NCI-H1417 (cell line): ENCODE measurements around the gene KRTAP5-9.
"Not testable (repeated sequence)": the region's sequence is repeated elsewhere in the genome, so short reads cannot be mapped to it uniquely, and the experiment has no call there.

Experiments used
- DNase-seq, 3 experiments: peaks; one replicate each; lab custom pipeline; 2025; lab: John Stamatoyannopoulos, UW

The KRTAP5-9 gene

GRCh38 chr11:71534711-71535608 lies 13.3 kb upstream of the KRTAP5-9 start:
- not testable (repeated sequence) for DNase-seq

- DNase-seq = no peak
Measured at GRCh38 chr11:71535825-71536224, 12.4 kb upstream of the KRTAP5-9 start.

- no peak for DNase-seq
Measured at GRCh38 chr11:71537537-71537936, 10.7 kb upstream of the KRTAP5-9 start.

GRCh38 chr11:71537977-71538665 lies 10.1 kb upstream of the KRTAP5-9 start, which contains the start of gene KRTAP5-8:
TSS of gene KRTAP5-8 (plus strand) at chr11:71538025. CDS start at chr11:71538056, 31 bp downstream.
- not testable (repeated sequence) for DNase-seq

- DNase-seq = no peak
Measured at GRCh38 chr11:71538666-71538990, 9.6 kb upstream of the KRTAP5-9 start.

- no peak for DNase-seq
Measured at GRCh38 chr11:71539017-71539416, 9.2 kb upstream of the KRTAP5-9 start.

GRCh38 chr11:71539971-71540370 lies 8.2 kb upstream of the KRTAP5-9 start:
- not testable (repeated sequence) for DNase-seq

- not testable (repeated sequence) for DNase-seq
Measured at GRCh38 chr11:71540521-71541304, 7.5 kb upstream of the KRTAP5-9 start.

GRCh38 chr11:71542382-71542781 lies 5.8 kb upstream of the KRTAP5-9 start:
- no peak for DNase-seq

- DNase-seq = no peak
Measured at GRCh38 chr11:71542879-71543777, 5.1 kb upstream of the KRTAP5-9 start.

GRCh38 chr11:71543866-71544265 lies 4.4 kb upstream of the KRTAP5-9 start:
- DNase-seq = no peak

- no peak for DNase-seq
Measured at GRCh38 chr11:71544525-71545214, 3.5 kb upstream of the KRTAP5-9 start.

GRCh38 chr11:71545405-71545966 lies 2.7 kb upstream of the KRTAP5-9 start:
- no peak for DNase-seq

GRCh38 chr11:71548716-71549151 lies 514 bp downstream of the KRTAP5-9 start:
- DNase-seq = no peak

GRCh38 chr11:71551711-71552110 lies 3.5 kb downstream of the KRTAP5-9 start:
- no peak for DNase-seq

GRCh38 chr11:71554996-71555395 lies 6.8 kb downstream of the KRTAP5-9 start:
- no peak for DNase-seq

- DNase-seq = no peak
Measured at GRCh38 chr11:71555508-71555907, 7.3 kb downstream of the KRTAP5-9 start.

- DNase-seq = no peak
Measured at GRCh38 chr11:71556018-71556417, 7.8 kb downstream of the KRTAP5-9 start.

GRCh38 chr11:71557257-71557656 lies 9.0 kb downstream of the KRTAP5-9 start:
- DNase-seq = no peak

GRCh38 chr11:71558996-71559395 lies 10.8 kb downstream of the KRTAP5-9 start:
- no peak for DNase-seq
